HG02870 (cell line): ENCODE results near the gene SCAF8.

Experiments
- ATAC-seq: cut with Tn5 transposase; IDR thresholded peaks from one replicate; pipeline ENCODE4 v1.9.1; 2021; ENCODE audit warnings: mild to moderate bottlenecking, moderate library complexity; ENCODE audit not compliant: unreplicated experiment

Gene SCAF8

DNA sequence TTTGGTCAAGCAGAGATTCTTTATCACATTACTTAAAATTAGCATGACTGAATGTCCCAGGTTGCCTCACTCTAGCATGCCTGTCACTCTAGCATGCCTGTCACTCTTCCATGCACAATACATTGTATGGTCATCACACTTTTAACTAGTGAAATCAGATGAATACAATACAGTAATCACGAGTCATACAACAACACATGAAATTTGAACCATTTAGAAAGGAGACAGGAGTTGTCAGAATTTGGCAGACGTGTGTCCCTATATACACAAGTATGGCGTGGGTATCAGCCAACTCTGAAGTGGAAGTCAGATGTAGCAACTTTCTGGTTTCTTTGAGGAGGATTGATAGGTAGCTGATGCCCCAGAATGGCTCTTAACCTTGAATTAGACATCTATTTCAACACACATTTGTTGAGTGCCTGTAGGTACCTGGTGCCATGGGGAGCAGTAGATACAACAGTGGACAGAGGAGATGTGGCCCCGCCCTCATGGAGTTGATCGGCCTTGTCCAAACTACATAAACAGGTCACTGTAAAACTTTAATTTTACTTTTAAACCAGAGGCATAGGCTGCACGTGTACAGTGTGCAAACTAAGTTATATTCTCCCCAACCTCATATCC, 145.8 kb downstream of the SCAF8 start:
- no peak for ATAC-seq

DNA sequence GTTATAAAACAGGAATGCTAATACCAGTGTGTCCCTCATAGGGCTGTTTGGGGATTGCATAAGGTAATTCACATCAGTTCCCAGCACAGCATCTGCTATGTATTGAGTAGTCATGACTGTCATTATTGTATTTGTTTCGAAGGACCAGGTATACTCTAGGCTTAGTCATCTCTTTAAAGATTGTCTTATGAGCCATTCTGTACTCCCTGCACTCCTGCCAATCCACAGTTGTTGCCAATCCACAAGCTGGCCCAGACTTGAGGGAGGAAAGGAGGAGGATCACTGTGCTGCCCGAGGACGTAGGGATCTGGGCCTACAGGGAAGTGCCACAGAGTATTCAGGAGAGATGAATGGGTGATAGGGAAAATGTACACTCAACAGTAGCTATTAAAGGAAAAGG, 148.9 kb downstream of the SCAF8 start:
- no peak for ATAC-seq
